ENCODE measurements around the gene SGIP1. TPM values are rescaled to one million over a fixed set of nuclear protein-coding genes. Genes with fewer than 3 reads are reported as not detected.

The SGIP1 gene
- total RNA-seq, 1 donor from 2014 or later = 123 TPM

DNA sequence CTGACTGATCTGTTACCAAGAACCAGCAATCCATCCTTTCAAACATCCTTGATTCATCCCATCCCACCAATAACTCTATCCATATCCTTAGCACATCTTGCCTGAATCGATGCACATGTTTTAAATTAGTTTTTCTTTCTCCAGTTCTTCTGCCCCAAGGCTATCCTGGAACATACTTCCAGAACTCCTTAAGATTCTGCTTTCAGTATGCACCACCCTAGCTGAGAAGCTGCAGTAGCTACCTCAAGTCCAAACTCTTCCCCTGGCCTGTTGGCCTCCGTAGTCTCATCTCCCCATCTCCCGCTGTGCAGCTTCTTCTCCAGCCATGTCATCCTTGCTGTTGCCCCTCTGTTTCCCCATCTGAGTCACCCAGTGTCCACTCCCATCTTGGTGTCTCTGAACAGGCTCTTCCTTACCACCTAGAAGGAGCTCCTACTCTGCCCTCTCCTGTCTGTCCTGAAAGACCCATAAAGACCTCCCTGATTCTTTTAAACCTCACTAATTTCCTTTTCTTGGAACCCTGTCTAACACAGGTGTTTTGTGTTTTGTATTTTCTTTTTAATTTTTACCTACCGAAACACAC lies 108.0 kb downstream of the SGIP1 start:
- DNase-seq (ENCODE audit: extremely low spot score, unreplicated experiment) = no peak
- Mint-ChIP-seq H3K4me3 (ENCODE audit: unreplicated experiment) (no peak overlapping the region), H3K9me3 (ENCODE audit: unreplicated experiment) (no peaks in the 10 kb centered on the region), H3K27me3 (ENCODE audit: unreplicated experiment) (no peaks in the 10 kb centered on the region), H3K4me1 (ENCODE audit: unreplicated experiment) (peaks cover 16% of the 10 kb centered on the region), H3K27ac (ENCODE audit: unreplicated experiment) (peak overlapping the region; percentile 56), H3K36me3 (ENCODE audit: unreplicated experiment) (peaks cover 62% of the 10 kb centered on the region)
- TF ChIP-seq, protein P1, sequence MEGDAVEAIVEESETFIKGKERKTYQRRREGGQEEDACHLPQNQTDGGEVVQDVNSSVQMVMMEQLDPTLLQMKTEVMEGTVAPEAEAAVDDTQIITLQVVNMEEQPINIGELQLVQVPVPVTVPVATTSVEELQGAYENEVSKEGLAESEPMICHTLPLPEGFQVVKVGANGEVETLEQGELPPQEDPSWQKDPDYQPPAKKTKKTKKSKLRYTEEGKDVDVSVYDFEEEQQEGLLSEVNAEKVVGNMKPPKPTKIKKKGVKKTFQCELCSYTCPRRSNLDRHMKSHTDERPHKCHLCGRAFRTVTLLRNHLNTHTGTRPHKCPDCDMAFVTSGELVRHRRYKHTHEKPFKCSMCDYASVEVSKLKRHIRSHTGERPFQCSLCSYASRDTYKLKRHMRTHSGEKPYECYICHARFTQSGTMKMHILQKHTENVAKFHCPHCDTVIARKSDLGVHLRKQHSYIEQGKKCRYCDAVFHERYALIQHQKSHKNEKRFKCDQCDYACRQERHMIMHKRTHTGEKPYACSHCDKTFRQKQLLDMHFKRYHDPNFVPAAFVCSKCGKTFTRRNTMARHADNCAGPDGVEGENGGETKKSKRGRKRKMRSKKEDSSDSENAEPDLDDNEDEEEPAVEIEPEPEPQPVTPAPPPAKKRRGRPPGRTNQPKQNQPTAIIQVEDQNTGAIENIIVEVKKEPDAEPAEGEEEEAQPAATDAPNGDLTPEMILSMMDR (IDR thresholded peaks at IDR 0.05) = no peak

- no peaks in the 10 kb centered on the region for H3K9me3 Mint-ChIP-seq (ENCODE audit: unreplicated experiment)
- DNase-seq (ENCODE audit: extremely low spot score, unreplicated experiment) = no peak
- no peak overlapping the region for H3K27ac Mint-ChIP-seq (ENCODE audit: unreplicated experiment)
Observed at GRCh38 chr1:66642992-66643391, 109.0 kb downstream of the SGIP1 start.

DNA sequence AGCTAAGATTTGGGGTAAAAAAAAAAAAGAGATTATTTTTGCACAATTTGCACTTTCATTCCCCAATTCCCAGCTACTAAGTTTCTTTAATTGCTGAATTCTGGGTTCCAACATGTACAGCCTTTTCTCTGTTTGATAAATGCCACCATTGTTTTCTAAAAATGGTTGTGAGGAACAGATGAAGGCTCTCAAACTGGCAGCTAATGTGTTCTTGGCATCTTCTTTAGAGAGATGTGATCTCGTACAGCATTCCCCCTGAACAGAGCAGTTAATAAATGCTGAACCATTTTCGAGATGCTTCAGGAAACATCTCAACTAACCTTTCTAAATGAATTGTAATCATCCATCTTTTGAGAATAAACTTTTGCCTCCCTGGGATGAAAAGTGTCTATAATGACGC lies 110.4 kb downstream of the SGIP1 start:
- Mint-ChIP-seq H3K27ac (ENCODE audit: unreplicated experiment) (no peak overlapping the region), H3K27me3 (ENCODE audit: unreplicated experiment) (no peaks in the 10 kb centered on the region), H3K4me3 (ENCODE audit: unreplicated experiment) (no peak overlapping the region), H3K4me1 (ENCODE audit: unreplicated experiment) (peaks cover 11% of the 10 kb centered on the region), H3K36me3 (ENCODE audit: unreplicated experiment) (peaks cover 64% of the 10 kb centered on the region), H3K9me3 (ENCODE audit: unreplicated experiment) (no peaks in the 10 kb centered on the region)
- DNase-seq (ENCODE audit: extremely low spot score, unreplicated experiment) = no peak
- TF ChIP-seq, protein P1 (IDR thresholded peaks at IDR 0.05) = no peak

More at GRCh38 chr1:66642992-66643391, 109.0 kb downstream of the SGIP1 start:
- Mint-ChIP-seq H3K4me1 (ENCODE audit: unreplicated experiment) (peaks cover 11% of the 10 kb centered on the region), H3K4me3 (ENCODE audit: unreplicated experiment) (no peak overlapping the region), H3K36me3 (ENCODE audit: unreplicated experiment) (peaks cover 59% of the 10 kb centered on the region), H3K27me3 (ENCODE audit: unreplicated experiment) (no peaks in the 10 kb centered on the region)
- TF ChIP-seq, protein P1 (IDR thresholded peaks at IDR 0.05) = no peak

DNA sequence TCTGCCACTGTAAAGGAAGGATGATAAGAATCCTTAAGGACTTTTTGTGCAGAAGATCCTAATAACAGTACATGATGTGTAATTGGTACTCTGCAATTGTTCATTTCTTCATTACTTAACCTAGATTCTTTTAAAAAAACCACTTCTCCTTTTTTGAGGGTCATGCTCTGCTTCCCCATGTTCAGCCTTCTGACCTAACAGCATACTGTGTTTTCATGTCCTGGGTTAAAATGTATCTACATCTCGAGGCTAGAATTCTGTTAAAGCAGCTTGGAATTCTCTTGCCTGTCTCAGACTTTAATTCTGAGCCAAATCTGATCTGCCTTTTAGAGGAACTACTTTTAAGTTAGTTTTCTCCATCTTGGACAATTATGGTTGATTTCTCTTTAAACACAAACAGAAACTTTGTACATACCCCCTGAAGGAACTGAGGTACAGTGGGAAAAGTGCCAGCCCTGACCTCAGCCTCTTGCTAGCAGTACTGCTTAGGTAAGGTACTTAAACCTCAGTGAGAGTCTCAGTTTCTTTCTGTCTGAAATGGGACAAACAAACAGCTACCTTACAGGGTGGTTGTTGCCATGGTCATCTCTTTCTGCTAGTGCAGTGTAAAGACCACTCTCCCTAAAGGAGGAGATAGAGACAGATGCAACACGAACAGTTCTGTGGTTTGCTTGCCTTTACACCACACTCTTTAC lies 115.1 kb downstream of the SGIP1 start:
- DNase-seq (ENCODE audit: extremely low spot score, unreplicated experiment) = no peak
- Mint-ChIP-seq H3K27ac (ENCODE audit: unreplicated experiment) (no peak overlapping the region), H3K27me3 (ENCODE audit: unreplicated experiment) (no peaks in the 10 kb centered on the region), H3K4me1 (ENCODE audit: unreplicated experiment) (no peaks in the 10 kb centered on the region), H3K36me3 (ENCODE audit: unreplicated experiment) (peaks cover 61% of the 10 kb centered on the region), H3K9me3 (ENCODE audit: unreplicated experiment) (no peaks in the 10 kb centered on the region), H3K4me3 (ENCODE audit: unreplicated experiment) (no peak overlapping the region)
- TF ChIP-seq, protein P1 (IDR thresholded peaks at IDR 0.05) = no peak

DNA sequence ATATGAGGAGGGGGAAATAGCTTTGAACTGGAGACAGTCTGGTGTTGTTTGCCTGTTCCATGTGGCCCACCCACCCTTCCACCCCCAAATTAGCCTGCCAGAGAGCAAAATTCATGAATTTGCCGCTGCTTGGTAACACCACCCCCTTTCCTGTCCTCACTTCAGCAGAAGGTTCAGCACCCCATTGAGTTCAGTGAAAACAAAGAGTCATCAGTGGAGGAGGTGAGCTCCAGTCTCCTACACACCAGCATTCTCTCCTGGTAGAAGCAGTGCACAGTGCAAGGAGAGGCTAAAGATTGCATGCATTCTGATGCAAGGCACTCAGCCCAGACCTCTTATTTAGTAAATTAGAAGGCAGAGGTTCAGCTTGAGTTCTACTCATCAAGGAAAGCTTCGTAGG lies 118.6 kb downstream of the SGIP1 start:
- TF ChIP-seq, protein P1 (IDR thresholded peaks at IDR 0.05) = no peak
- Mint-ChIP-seq H3K9me3 (ENCODE audit: unreplicated experiment) (no peaks in the 10 kb centered on the region), H3K36me3 (ENCODE audit: unreplicated experiment) (peaks cover 61% of the 10 kb centered on the region), H3K27me3 (ENCODE audit: unreplicated experiment) (no peaks in the 10 kb centered on the region), H3K27ac (ENCODE audit: unreplicated experiment) (no peak overlapping the region), H3K4me3 (ENCODE audit: unreplicated experiment) (no peak overlapping the region), H3K4me1 (ENCODE audit: unreplicated experiment) (no peaks in the 10 kb centered on the region)
- no peak for DNase-seq (ENCODE audit: extremely low spot score, unreplicated experiment)

Data from osteocyte (in vitro differentiated cells).